ENCODE results near the gene TRAF4.

DNA sequence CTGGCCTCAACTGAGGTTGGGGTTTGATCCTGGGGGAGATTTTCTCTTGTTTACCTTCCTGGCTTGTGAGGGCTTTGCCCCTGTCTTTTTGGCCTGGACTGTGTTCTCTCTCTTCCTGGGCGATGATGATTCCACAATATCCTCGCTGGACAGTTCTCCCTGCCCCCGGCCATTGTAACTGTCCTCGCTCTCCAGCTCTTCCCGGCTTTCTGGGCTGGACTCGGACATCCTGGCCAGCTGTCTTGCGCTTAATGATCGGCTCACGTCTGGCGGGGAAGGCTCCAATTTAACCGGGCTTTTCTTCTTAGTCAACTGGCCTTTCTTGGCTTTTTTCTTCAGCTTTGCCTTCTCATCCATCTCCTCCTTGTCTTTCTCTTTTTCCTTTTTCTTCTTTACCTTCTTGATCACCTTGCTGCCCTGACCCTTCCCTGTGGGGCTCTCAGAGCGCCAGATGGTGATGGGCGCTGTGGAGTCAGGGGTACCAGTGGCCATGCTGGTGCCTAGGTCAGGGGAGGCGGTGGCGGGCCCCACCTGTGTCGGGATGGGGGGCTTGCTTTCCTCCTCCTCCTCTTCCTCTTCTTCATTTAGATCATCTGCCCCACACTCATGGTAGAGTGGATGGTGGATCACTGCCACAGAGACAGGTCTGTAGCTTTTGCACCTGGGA lies 40.1 kb upstream of the TRAF4 start:
- no peak for TF ChIP-seq GATA2 (IDR thresholded peaks at IDR 0.05; ENCODE audit: low read depth, low read length)
- TF ChIP-seq GATA3 (IDR thresholded peaks at IDR 0.05; ENCODE audit: low read depth, low read length) = no peak
